CD4-positive, alpha-beta T cell (primary cell): ENCODE results near the gene GALNT1. TPM values are rescaled to one million over a fixed set of nuclear protein-coding genes. Genes with fewer than 3 reads are reported as not detected.

Experiments
- ATAC-seq: fragments of 200-7000 bp; cut with Tn5 transposase; one replicate; pipeline ENCODE4 v1.10.0; 2022; ENCODE audit warnings: mild to moderate bottlenecking; ENCODE audit not compliant: poor library complexity
- CTCF ChIA-PET: fragments of 350-600 bp; sonication (Branson Sonifier 250); formaldehyde crosslinking; loops from one replicate; lab custom pipeline; 2021; ENCODE audit warnings: antibody characterized with exemption, inconsistent platforms; lab: Charles Lee
- POLR2A ChIA-PET: fragments of 350-600 bp; sonication (Branson Sonifier 250); formaldehyde crosslinking; loops from one replicate; lab custom pipeline; 2021; ENCODE audit warnings: antibody characterized with exemption, inconsistent platforms; lab: Charles Lee
- DNase-seq, 14 experiments: peaks; one replicate each; pipeline ENCODE4 v3.0.0-alpha.2; 2013 to 2020; ENCODE audit warnings: mixed read lengths in 2 of 14
- H3K27ac ChIP-seq, 2 donors: one replicate each; pipeline versions ENCODE4 v1.5.1 to v1.7.0; 2013; ENCODE audit warnings: low read length in 2 of 2, low read depth in 1 of 2, mild to moderate bottlenecking in 1 of 2
- H3K27me3 ChIP-seq, 2 experiments: 1 replicate in 1 of 2; 2 replicates in 1 of 2; pipeline versions ENCODE4 v1.6.1 to v1.7.0; 2013; ENCODE audit warnings: low read length in 2 of 2, control low read depth in 1 of 2, mild to moderate bottlenecking in 1 of 2, moderate library complexity in 1 of 2; ENCODE audit not compliant: insufficient read depth in 2 of 2, control insufficient read depth in 1 of 2
- H3K36me3 ChIP-seq: one replicate; pipeline ENCODE4 v1.6.1; 2013; ENCODE audit warnings: low read length, control low read depth; ENCODE audit not compliant: insufficient read depth
- H3K4me1 ChIP-seq: one replicate; pipeline ENCODE4 v1.6.1; 2013; ENCODE audit warnings: low read length, control low read depth; ENCODE audit not compliant: insufficient read depth
- H3K4me3 ChIP-seq: one replicate; pipeline ENCODE4 v1.5.1; 2013; ENCODE audit warnings: mild to moderate bottlenecking, low read length, moderate library complexity
- H3K9me3 ChIP-seq, 2 experiments: 1 replicate in 1 of 2; 2 replicates in 1 of 2; pipeline versions ENCODE4 v1.6.1 to v1.7.0; 2013; ENCODE audit warnings: low read length in 2 of 2, mild to moderate bottlenecking in 2 of 2, control low read depth in 1 of 2, moderate library complexity in 1 of 2; ENCODE audit not compliant: control insufficient read depth in 1 of 2, insufficient read depth in 1 of 2
- H3K27ac Mint-ChIP-seq: one replicate; pipeline ENCODE4 v1.8.0; 2020; ENCODE audit warnings: mixed read lengths
- H3K27me3 Mint-ChIP-seq: one replicate; pipeline ENCODE4 v1.8.0; 2021; ENCODE audit warnings: mixed read lengths
- H3K36me3 Mint-ChIP-seq: one replicate; pipeline ENCODE4 v1.8.0; 2021; ENCODE audit warnings: low read depth, mixed read lengths
- H3K4me1 Mint-ChIP-seq: one replicate; pipeline ENCODE4 v1.8.0; 2021; ENCODE audit warnings: low read depth, mixed read lengths
- H3K4me3 Mint-ChIP-seq: one replicate; pipeline ENCODE4 v1.8.0; 2020; ENCODE audit warnings: mild to moderate bottlenecking, mixed read lengths
- H3K9me3 Mint-ChIP-seq: one replicate; pipeline ENCODE4 v1.8.0; 2020; ENCODE audit warnings: mixed read lengths
- CTCF ChIP-seq: fragments of 200-600 bp; IDR thresholded peaks from one replicate; pipeline ENCODE4 v1.8.0; 2022; ENCODE audit warnings: antibody characterized with exemption, mild to moderate bottlenecking
- intact Hi-C, 2 experiments: fragments of 100-400 bp; cut with DNase I in 1 of 2; cut with micrococcal nuclease in 1 of 2; formaldehyde crosslinking; loops; one replicate each; pipeline versions ENCODE4 v1.15.1 to v1.9.0; 2023 to 2025; cut with DNase I, micrococcal nuclease
- total RNA-seq, 174 experiments: library from RNA in 2 of 174; stranded (reverse) in 2 of 174; gene quantifications; one replicate each; pipeline ENCODE4 v1.2.3 and lab custom pipeline; 2021 to 2026

Gene GALNT1
- total RNA-seq, 2 experiments from 2014 or later, result 16.1 to 17.9 TPM

- POLR2A ChIA-PET, result interaction anchor here (1.5 kb wide), 1 partner anchor 377 kb away, joined by 4 read pairs; the partner anchor contains the start of gene ZNF397
- Mint-ChIP-seq H3K4me3 (no peak overlapping the region), H3K36me3 (no peaks in the 10 kb centered on the region), H3K4me1 (peaks cover 11% of the 10 kb centered on the region), H3K9me3 (no peaks in the 10 kb centered on the region), H3K27me3 (no peaks in the 10 kb centered on the region), H3K27ac (no peak overlapping the region)
- Histone ChIP-seq H3K27ac (no peak overlapping the region), H3K9me3 (no peaks in the 10 kb centered on the region), H3K4me1 (peaks cover 6% of the 10 kb centered on the region), H3K27me3 (no peaks in the 10 kb centered on the region), H3K4me3 (no peak overlapping the region), H3K36me3 (no peaks in the 10 kb centered on the region)
- DNase-seq, result no peak
- ATAC-seq, result no peak
- CTCF ChIA-PET, result interaction anchor here (0.9 to 1.8 kb wide), 2 partner anchors 32 to 37 kb away, joined by 3 to 5 read pairs; no protein-coding TSS in a partner anchor
- TF ChIP-seq CTCF, result no peak
- intact Hi-C loops, result loop anchor here (1.0 to 5.0 kb wide), 4 partner anchors 36 to 49 kb away; partner anchors contain the start of gene GALNT1 (in 2 of the 2)
These were observed 36.3 kb downstream of the GALNT1 start for GRCh38 chr18:35617865-35618264.

DNA sequence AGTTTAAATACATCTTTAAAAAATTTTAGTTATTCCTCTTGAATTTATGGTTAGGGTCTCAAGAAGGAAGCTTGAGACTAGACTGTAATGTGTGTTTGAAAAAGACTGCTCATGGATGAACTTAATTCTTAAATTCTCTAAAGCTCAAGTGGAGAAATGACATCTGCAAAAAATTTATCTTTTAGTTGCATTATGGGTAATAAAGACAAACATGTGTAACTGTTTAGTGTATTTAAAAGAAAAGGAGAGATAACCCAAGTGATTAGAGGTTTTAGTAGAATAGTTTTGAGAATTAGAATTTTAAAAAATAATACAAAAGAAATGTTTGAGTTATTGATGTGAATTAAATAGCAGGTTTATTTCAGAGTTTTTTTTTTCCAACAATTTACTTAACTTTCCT is 36.7 kb downstream of the GALNT1 start:
- H3K4me3 Mint-ChIP-seq, result no peak overlapping the region

DNA sequence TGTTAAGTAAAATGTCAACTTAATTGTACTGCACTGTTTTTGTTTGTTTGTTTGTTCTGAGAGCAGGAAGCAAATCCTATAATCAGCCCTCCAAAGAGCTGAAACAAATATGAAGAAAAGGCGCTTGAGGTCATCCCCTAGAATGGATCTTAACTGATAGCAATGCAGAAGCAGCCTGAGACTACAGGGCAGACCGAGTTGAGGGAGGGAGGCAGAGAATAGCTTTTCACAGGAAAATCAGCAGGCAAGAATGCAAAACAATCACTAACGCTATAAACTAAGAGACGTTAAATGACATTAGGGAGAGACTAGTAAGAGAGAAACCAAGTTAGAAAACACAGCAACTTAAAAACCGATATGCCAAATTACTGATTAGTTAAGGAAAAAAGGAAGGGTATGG is 37.2 kb downstream of the GALNT1 start:
- Histone ChIP-seq H3K4me3 (no peak overlapping the region), H3K9me3 (no peaks in the 10 kb centered on the region), H3K27ac (no peak overlapping the region), H3K27me3 (no peaks in the 10 kb centered on the region), H3K4me1 (peaks cover 6% of the 10 kb centered on the region), H3K36me3 (no peaks in the 10 kb centered on the region)
- Mint-ChIP-seq H3K4me3 (no peak overlapping the region), H3K36me3 (no peaks in the 10 kb centered on the region), H3K9me3 (no peaks in the 10 kb centered on the region), H3K4me1 (peaks cover 20% of the 10 kb centered on the region), H3K27ac (no peak overlapping the region), H3K27me3 (no peaks in the 10 kb centered on the region)
- POLR2A ChIA-PET, result interaction anchor here (1.5 kb wide), 1 partner anchor 378 kb away, joined by 4 read pairs; the partner anchor contains the start of gene ZNF397
- intact Hi-C loops, result loop anchor here (5.0 kb wide), 3 partner anchors 36 to 49 kb away; partner anchors contain the start of gene GALNT1 (in 1 of the 2)
- CTCF ChIA-PET, result interaction anchor here (0.9 kb wide), 1 partner anchor 32 kb away, joined by 3 read pairs; no protein-coding TSS in a partner anchor
- ATAC-seq (no peak), DNase-seq (no peak)
- no peak for TF ChIP-seq CTCF

More for the DNA sequence above, 36.7 kb downstream of the GALNT1 start:
- Mint-ChIP-seq H3K9me3 (no peaks in the 10 kb centered on the region), H3K27ac (no peak overlapping the region), H3K36me3 (no peaks in the 10 kb centered on the region), H3K4me1 (peaks cover 16% of the 10 kb centered on the region), H3K27me3 (no peaks in the 10 kb centered on the region)
- POLR2A ChIA-PET, result interaction anchor here (1.5 kb wide), 1 partner anchor 377 kb away, joined by 4 read pairs; the partner anchor contains the start of gene ZNF397
- CTCF ChIA-PET, result interaction anchor here (0.9 kb wide), 1 partner anchor 32 kb away, joined by 3 read pairs; no protein-coding TSS in a partner anchor
- DNase-seq (no peak), ATAC-seq (no peak)
- intact Hi-C loops, result loop anchor here (5.0 kb wide), 3 partner anchors 36 to 49 kb away; partner anchors contain the start of gene GALNT1 (in 1 of the 2)
- Histone ChIP-seq H3K27me3 (no peaks in the 10 kb centered on the region), H3K4me1 (peaks cover 6% of the 10 kb centered on the region), H3K27ac (no peak overlapping the region), H3K4me3 (no peak overlapping the region), H3K36me3 (no peaks in the 10 kb centered on the region), H3K9me3 (no peaks in the 10 kb centered on the region)
- TF ChIP-seq CTCF, result no peak
